ENCODE measurements around the gene DPYSL5. TPM values are rescaled to one million over a fixed set of nuclear protein-coding genes. Genes with fewer than 3 reads are reported as not detected.

The DPYSL5 gene
- total RNA-seq = not detected in 2 replicates

GRCh38 chr2:26847655-26848335 lies at the start of gene DPYSL5:
Gene DPYSL5 (plus strand): TSS chr2:26848132. CDS start chr2:26898500, 50,368 bp downstream.

GRCh38 chr2:26970244-26970927 lies 122.5 kb downstream of the DPYSL5 start, which contains the start of gene MAPRE3:
Gene MAPRE3 (plus strand): TSS chr2:26970637. CDS start chr2:27022219, 51,582 bp downstream.

Other genes with a start within 250 kb of the DPYSL5 start
- gene CIB4, start 206.8 kb upstream of the DPYSL5 start, total RNA-seq = not detected in 2 replicates
- gene KCNK3, start 155.4 kb upstream of the DPYSL5 start, total RNA-seq = under 0.01 and 0.11 TPM in 2 replicates
- 59.8 and 84.5 TPM in 2 replicates for gene SLC35F6, start 83.8 kb upstream of the DPYSL5 start, total RNA-seq
- gene CENPA, start 62.1 kb upstream of the DPYSL5 start, total RNA-seq = 5.2 and 7.2 TPM in 2 replicates
- 4.4 and 5.8 TPM in 2 replicates for gene MAPRE3, start 122.5 kb downstream of the DPYSL5 start, total RNA-seq
- gene TMEM214, start 184.8 kb downstream of the DPYSL5 start, total RNA-seq = 68.0 and 68.5 TPM in 2 replicates
- gene AGBL5, start 203.5 kb downstream of the DPYSL5 start, total RNA-seq = 21.8 and 23.3 TPM in 2 replicates
- 201 and 215 TPM in 2 replicates for gene OST4, start 223.5 kb downstream of the DPYSL5 start, total RNA-seq
- 113 and 123 TPM in 2 replicates for gene EMILIN1, start 230.5 kb downstream of the DPYSL5 start, total RNA-seq
- 0.26 and 0.65 TPM in 2 replicates for gene KHK, start 238.6 kb downstream of the DPYSL5 start, total RNA-seq